SK-MEL-5 (cell line): ENCODE measurements around the gene TMEM271. TPM values are rescaled to one million over a fixed set of nuclear protein-coding genes. Genes with fewer than 3 reads are reported as not detected.

Experiments used
- DNase-seq: peaks from one replicate; pipeline ENCODE4 v3.0.0-alpha.2; 2016; ENCODE audit warnings: low read depth, low spot score
- in situ Hi-C: cut with HindIII; loops from 2 replicates; pipeline ENCODE4 v1.10.0; 2016; ENCODE audit warnings: low sequenced_read_pairs, high pct_unique_total_duplicates, low pct_unique_long_range_greater_than_20kb
- polyA plus RNA-seq, 2 experiments: library from polyadenylated mRNA; depleted of rRNA; stranded (reverse); fragments of >200 nt; gene quantifications; 2 replicates each; pipeline ENCODE4 v1.2.3, GENCODE V29; 2015
- total RNA-seq: library from RNA; depleted of rRNA; stranded (reverse); fragments of >200 nt; shearing (Covaris generic); gene quantifications from 2 replicates; pipeline ENCODE4 v1.2.3, GENCODE V29; 2014; rRNA removed

The TMEM271 gene, protein sequence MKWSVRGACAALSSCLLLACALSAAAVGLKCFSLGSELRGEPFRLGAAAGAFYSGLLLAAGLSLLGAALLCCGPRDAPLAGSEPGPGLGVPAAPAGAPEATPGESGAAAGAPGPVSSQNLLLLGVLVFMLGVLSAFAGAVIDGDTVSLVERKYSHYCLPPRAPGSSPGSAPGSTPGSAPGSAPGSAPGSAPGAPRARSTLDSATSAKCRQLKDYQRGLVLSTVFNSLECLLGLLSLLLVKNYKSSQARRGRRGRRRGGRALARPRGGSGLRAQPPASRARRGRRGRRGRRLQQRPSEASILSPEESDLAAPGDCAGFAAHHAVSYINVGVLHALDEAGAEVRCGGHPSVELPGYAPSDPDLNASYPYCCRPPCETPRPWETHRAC
- not detected in 2 replicates for total RNA-seq
- not detected in 2 replicates for polyA plus RNA-seq (2015; cell fraction: cytosol; rRNA removed)
- not detected in 2 replicates for polyA plus RNA-seq (2015; cell fraction: nucleus; rRNA removed)

DNA sequence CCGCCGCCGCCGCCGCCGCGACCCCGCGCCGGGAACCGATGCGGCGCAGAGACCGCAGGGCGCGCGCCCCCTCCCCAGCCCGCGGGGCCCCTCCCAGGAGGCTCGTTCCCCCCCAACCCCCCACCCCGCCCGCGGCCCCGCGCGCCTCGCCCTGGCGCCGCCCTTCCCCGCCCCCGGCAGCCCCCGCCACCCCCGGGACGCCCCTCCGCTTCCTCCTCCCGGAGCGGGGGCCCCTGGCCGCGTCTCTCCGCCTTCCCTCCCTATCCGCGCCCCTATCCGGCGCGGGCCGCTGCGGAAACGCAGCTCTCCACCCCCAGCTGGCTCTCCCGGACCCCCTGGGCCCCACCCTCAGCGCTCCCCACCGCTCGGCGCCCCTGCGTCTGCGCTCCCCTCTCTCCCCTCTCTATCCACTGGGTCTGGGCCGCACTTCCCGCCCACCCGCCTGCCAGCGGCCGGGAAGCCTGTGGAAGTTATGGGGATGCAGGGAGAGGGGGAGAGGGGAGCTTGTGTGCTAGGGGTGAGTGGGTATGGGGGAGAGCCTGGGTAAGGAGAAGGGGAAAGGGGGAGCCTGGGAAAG, at the start of gene TMEM271:
Gene TMEM271, minus strand, starts transcription at position 51 of the 577 bp plus-strand sequence. CDS start 233 bp downstream, outside the sequence.
- in situ Hi-C loops, result no loop called here
- no peak for DNase-seq

DNA sequence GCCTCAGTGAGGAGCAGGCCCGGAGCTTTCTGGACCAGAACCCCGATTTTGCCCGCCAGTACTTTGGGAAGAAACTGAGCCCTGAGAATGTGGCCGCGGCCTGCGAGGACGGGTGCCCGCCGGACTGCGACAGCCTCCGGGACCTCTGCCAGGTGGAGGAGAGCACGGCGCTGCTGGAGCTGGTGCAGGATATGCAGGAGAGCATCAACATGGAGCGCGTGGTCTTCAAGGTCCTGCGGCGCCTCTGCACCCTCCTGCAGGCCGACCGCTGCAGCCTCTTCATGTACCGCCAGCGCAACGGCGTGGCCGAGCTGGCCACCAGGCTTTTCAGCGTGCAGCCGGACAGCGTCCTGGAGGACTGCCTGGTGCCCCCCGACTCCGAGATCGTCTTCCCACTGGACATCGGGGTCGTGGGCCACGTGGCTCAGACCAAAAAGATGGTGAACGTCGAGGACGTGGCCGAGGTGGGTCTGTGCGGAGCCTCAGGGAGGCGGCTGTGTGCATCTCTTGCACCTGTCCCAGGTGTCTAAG, 49.6 kb upstream of the TMEM271 start:
- in situ Hi-C loops, result no loop called here
- no peak for DNase-seq

DNA sequence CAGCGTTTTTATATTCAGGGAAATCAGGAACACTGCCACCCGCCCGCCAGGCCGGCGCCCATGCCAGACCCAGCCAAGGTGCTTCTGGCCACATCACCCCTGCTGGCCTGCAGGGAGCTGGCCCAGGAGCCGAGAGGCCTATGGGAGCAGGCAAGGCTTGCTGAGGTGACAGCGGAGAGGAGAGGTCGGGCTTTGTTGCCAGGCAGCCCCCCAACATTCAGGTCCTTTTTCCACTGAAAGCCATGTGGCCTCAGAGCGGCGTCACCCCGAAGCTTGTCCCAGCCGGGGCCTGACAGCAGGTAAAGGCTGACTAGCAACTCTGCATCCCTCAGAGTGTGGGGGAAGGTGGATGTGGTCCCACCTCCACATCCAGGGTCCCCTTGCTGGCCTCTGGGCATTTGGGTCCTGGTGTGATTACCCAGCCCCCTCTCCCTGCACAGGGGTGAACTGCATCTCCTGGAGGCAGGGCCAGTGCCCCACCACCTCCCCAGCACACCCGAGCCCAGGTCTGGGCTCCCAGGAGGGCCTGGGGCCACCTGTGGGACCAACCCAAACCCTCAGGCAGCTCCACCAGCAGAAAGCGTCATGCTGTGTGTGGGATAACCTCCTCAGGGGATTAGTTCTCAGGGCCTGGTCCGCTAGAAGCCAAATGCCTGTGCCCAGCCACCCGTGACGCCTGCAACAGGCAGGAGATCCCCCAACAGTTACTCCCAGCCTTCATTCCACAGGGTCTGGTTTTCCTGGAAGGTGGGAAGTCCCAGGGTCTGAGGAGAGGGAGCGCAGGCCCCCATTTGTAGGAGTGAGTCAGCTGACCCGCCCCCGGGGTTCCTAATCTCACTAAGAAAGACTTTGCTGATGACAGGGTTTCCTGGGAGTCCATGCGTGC, 48.9 kb upstream of the TMEM271 start, which contains the start of gene PDE6B:
Gene PDE6B, plus strand, starts transcription at position 869 of the 886 bp plus-strand sequence. CDS start 54 bp downstream, outside the sequence.
- DNase-seq, result no peak
- in situ Hi-C loops, result no loop called here

DNA sequence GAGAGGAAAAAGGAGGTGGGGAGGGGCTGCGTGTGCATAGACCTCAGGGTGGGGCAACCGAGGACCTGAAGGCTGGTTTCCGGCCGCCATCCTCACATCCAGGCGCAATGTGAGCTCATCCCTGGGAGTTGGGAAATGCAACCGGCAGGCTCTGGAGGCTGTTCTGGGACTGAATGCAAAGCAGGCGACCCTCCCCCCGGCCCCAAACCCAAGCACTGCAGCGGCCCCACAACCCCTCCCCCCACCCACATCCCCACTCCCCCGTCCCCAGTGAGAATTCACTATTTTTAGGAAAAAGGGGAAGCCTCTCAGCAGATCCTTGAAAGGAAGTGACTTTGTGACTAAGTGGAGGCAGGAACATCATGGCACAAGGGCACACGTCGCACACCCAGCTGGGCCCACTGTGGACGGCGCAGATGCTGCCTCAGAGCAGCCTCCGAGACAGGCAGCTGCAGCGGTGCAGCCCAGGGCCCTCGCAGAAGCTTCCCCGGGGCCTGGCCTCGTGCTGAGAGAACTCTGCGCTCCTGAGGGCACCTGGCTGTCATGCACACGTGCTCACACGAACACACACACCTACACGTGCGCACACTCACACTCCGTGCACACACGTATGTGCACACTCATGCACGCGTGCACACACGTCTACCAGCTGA, 47.9 kb upstream of the TMEM271 start:
- no peak for DNase-seq
- in situ Hi-C loops, result no loop called here

DNA sequence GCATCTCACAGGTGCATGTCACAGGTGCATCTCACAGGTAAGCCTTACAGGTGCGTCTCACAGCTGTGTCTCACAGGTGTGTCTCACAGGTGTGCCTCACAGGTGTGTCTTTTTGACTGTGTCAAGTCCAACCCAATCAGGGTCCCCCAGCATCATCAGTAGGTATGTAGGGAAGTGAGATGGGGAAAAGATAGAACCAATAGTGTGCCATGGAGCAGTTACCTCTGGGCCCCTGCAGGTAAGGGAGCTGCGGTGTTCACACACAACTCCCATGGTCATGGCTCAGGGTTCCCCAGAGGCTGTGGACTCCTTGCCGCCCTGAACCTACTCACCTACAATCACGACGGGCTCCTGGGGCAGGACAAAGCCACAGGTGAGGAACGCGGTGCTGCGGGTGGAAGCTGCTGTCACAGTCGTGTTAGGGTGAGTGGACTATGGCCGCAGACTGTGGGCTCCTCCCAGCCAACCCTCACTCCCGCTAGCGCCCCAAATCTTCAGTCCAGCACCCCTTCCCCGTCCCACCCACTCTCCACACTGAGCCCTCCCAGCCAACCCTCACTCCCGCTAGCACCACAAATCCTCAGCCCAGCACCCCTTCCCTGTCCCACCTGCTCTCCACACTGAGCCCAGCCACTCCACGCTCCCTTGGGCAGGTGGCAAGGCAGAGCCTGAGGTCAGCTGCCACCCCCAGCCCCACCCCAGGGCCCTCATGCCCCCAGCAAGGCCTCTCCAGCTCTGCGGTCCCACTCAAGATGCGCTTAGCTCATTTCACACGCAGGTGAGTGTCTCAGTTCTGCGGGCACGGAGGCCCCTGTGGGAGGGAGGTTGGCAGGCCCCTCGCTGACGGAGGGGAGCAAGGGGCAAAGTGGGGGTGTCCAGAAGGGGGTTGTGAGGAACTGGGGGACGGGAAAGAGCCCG, 47.2 kb upstream of the TMEM271 start:
- DNase-seq, result no peak
- in situ Hi-C loops, result no loop called here

DNA sequence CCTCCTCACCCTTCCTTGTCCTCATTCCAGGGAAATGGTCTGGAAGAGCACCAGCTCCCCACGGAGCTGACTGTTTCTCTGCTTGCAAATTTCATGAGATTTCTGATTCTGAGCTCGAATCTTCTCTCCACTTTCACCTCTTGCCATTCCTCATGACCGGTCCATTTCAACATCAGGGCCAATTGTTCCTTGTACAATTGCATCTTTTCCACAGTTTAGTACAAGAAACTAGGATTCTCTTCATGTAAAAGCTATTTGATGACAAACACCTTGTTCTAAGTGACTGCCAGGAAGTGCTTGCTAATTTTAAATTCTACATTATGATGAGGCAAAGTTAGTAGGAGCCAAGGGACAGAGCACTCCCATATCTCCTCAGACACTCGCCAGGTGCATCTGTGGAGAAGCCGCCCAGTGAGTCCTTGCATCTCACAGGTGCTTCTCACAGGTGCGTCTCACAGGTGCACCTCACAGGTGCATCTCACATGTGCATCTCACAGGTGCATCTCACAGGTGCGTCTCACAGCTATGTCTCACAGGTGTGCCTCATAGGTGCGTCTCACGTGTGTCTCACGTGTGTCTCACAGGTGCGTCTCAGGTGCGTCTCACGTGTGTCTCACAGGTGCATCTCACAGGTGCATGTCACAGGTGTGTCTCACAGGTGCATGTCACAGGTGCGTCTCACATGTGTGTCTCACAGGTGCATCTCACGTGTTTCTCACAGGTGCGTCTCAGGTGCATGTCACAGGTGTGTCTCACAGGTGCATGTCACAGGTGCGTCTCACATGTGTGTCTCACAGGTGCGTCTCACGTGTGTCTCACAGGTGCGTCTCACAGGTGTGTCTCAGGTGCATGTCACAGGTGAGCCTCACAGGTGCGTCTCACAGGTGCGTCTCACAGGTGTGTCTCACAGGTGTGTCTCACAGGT, 46.2 kb upstream of the TMEM271 start:
- in situ Hi-C loops, result no loop called here
- DNase-seq, result no peak

DNA sequence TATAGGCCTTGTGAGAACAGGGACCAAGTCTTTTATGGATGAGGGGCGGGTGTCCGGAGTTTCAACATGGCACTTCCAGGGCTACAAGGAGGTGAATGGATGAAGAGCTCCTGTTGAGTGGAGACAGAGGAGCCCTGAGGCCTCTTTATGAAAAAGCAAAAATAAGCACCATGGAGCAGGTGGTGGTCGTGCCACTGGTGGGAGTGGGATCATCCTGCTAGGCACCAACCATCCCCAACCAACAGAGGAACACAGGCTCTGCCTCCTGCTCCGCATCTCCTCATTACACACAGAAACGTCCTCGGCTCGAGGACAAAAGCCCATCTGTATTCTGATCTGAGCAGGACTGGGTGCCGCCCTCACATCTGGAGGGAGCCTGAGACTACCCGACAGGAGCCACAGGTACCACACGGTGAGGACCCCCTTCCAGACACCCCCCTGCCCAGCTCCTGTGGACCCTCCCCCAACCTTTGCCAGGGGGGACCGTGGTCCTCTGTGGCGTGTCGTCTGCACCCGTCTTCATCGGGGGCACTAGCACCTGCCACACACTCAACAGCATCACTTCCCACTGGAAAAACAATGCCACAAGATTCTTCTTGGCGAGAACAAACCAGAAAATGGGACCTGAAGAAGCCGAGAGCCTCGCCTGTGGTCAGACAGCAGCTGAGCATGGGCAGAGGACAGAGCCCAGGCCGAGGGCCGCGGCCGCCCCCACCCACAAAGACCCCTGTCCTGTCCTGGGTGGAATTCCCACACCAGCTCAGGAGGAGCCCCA, 45.4 kb upstream of the TMEM271 start:
- no peak for DNase-seq
- in situ Hi-C loops, result no loop called here

DNA sequence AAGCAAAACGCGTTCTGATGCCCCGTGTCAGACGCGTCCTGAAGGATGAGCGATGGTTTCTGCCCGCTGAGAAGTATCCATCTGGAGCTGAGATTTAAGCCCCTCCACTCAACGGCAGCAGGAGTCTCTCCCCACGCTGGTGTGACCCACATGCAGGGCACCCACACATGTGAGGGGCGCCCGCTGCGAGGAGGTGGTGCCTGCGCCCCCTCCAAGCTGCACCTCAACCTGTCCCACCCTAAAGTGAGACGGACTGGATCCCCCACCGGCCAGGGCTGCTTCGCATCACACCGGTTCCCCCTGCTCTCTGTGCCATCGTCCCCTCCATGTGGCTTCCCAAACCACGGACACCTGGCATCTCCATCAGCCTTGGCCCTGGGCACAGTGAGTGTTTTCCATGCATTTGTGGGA, 44.8 kb upstream of the TMEM271 start:
- in situ Hi-C loops, result no loop called here
- DNase-seq, result no peak

DNA sequence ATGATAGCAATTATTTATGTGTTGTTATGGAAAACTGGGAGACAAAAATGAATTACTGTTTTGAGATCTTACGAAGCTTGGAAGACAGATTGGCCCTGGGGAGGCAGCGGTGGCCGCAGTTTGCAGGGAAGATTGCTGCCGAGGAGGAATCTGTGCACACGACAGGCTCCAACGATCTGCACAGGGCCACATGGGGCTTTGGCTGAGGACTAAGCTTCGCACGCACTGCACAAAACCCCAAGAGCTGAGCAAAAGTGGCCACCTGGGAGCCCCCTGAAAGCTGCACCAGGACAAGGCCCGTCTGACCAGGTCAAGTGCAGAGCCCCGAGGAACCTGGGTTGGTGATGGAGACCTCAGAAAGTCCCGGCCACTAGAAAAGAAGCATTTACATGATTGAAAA, 44.1 kb upstream of the TMEM271 start:
- no peak for DNase-seq
- in situ Hi-C loops, result no loop called here

DNA sequence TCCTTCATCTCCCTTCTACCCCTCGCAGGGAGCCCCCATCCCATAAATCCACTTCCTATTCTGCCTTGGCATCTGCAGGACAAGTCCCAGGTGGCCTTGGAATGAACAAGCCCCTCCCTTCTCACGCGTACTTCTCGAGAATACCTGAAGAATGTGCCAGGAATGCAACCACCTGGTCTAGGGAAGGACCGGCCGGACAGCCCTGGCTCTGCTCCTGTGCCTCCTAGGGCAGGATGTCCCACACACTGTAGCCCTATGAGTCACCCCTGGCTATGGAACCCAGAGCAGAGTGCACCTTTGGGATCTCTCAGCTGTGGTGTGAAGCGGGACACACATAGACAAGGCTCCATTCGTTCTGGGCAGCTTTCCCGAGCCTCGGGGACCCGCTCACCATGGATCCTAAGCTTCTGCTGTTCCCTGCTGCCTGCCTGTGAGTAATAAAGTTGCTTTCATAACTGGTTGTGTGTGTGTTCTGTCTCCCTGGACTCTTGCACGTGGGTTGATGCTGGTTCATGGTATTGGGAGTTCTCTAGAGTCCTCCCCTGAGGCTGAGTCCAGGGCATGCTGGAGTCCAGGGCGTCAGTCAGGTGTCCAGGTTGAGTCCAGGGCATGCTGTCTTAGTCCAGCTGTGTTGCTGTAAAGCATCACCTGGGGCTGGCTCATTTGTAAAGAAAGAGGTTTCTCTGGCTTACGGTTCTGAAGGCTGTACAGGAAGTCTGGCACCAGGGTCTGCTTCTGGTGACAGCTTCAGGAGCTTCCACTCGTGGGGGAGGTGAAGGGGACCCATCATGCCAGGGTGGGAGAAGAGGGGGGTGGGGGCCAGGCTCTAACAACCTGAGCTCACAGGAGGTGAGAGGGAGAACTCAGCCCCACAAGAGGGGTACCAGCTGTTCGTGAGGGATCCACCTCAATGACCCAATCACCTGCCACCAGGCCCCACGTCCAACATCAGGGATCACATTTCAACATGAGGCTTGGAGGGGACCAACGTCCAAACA, 41.8 kb upstream of the TMEM271 start:
- in situ Hi-C loops, result no loop called here
- DNase-seq, result no peak

DNA sequence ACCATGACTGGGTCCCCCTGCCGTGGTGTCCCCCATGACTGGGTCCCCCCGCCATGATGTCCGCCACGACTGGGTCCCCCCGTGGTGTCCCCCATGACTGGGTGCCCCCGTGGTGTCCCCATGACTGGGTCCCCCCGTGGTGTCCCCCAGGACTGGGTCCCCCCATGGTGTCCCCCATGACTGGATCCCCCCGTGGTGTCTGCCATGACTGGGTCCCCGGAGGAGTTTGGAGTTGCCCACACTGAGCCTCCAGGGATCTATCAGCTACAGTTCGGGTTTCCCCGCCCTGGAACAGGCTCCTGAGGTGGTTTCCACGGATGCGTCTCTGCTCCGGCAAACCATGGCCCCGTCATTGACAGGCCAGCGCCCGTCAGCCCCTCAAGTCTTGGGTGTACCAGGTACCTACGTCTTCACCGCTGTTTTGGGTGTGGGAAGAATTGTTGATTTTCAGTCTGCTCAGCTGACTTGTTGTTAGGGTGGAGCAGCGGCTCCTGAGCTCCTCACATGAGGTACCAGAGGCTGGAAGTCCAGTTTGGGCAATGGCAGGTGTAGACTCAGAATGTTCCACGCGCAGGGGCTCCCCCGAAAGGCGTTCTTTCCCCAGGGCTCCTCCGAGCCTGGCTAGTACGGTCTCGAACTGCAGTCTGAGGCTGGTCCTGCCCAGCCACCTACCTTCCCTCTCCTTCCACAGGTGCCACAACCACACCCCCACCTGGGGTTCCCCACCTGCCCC, 41.0 kb upstream of the TMEM271 start:
- in situ Hi-C loops, result no loop called here
- DNase-seq, result no peak

DNA sequence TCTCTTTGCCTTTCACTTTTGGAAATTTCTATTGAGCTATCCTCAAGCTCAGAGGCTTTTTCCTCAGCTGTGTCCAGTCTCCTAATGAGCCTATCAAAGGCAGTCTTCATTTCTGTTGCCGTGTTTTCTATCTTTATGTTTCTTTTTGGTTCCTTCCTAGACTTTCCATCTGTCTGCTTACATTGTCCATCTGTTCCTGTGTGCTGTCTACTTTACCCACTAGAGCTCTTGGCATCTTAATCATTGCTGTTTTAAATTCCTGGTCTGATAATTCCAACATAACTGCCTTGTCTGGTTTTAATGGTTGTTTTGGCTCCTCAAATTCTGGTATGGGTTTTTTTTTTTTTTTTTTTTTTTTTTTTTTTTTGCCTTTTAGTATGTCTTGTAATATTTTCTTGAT, 40.0 kb upstream of the TMEM271 start:
- in situ Hi-C loops, result no loop called here
- DNase-seq, result no peak

DNA sequence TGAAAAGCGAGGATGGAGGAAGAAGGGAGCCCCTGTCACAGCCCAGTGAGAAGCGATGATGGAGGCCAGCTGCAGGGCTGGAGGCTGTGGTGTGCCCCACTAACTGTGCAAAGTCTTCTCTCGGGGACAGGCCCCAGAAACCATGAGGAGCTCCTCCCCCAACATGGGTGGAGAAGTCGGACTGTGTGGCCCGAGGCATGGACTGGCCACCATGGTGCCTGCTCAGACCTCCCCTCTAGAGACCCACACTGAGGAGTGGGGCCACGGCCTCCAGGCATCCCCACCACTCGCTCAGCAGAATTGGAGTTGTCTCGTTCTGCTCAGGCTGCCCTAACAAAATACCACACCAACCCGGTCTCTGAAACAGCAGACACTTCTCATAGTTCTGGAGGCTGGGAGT, 37.0 kb upstream of the TMEM271 start:
- in situ Hi-C loops, result no loop called here
- DNase-seq, result no peak
